HepG2 (cell line): ENCODE data around the gene ADGRG6. TPM values are rescaled to one million over a fixed set of nuclear protein-coding genes. Genes with fewer than 3 reads are reported as not detected.
A peak's percentile ranks its signal among the peaks of the same experiment; 100 is the strongest.

ENCODE experiments used
- DNMT3B ChIP-seq: conservative IDR thresholded peaks from 2 replicates; pipeline ENCODE4 v1.6.1; 2016; ENCODE audit warnings: missing biosample characterization, control low read depth
- DPF2 ChIP-seq: sonication (generic); formaldehyde crosslinking; IDR thresholded peaks from 2 replicates; pipeline ENCODE4 v1.4.0; 2020; ENCODE audit warnings: mild to moderate bottlenecking, low read depth, missing genetic modification reagents, borderline replicate concordance
- ERF ChIP-seq: IDR thresholded peaks from 2 replicates; pipeline ENCODE4 v1.6.1; 2018; ENCODE audit warnings: missing biosample characterization, missing genetic modification reagents
- FIP1L1 ChIP-seq: fragments of 200-400 bp; formaldehyde crosslinking; IDR thresholded peaks from 2 replicates; pipeline ENCODE4 v1.6.1; 2018; ENCODE audit warnings: low read depth, mild to moderate bottlenecking, low read length, moderate library complexity, borderline replicate concordance; ENCODE audit not compliant: insufficient read depth
- GABPA ChIP-seq, 2 experiments: IDR thresholded peaks; 2 replicates each; pipeline ENCODE4 v1.6.1; 2011 to 2016; ENCODE audit warnings: low read depth in 2 of 2, low read length in 1 of 2, missing biosample characterization in 1 of 2, missing genetic modification characterization in 1 of 2
- IRF2 ChIP-seq: IDR thresholded peaks from 2 replicates; pipeline ENCODE4 v1.6.1; 2018; ENCODE audit warnings: missing genetic modification reagents, missing compliant biosample characterization
- MNT ChIP-seq: fragments of 450-650 bp; IDR thresholded peaks from 2 replicates; pipeline ENCODE4 v1.6.1; 2016
- MXD1 ChIP-seq: sonication (generic); formaldehyde crosslinking; IDR thresholded peaks from 2 replicates; pipeline ENCODE4 v1.4.0; 2020; ENCODE audit warnings: mild to moderate bottlenecking, missing genetic modification reagents
- NCOA1 ChIP-seq: sonication (generic); formaldehyde crosslinking; IDR thresholded peaks from 2 replicates; pipeline ENCODE4 v1.9.0; 2021; ENCODE audit warnings: missing genetic modification reagents
- PAXIP1 ChIP-seq: sonication (generic); formaldehyde crosslinking; conservative IDR thresholded peaks from 2 replicates; pipeline ENCODE4 v1.4.0; 2020; ENCODE audit warnings: mild to moderate bottlenecking, missing genetic modification reagents, moderate library complexity
- POLR2AphosphoS2 ChIP-seq: IDR thresholded peaks from 2 replicates; pipeline ENCODE4 v1.6.1; 2011; ENCODE audit warnings: low read depth, low read length, improper control_type of control experiment
- PRDM15 ChIP-seq: sonication (generic); formaldehyde crosslinking; IDR thresholded peaks from 2 replicates; pipeline ENCODE4 v1.4.0; 2020; ENCODE audit warnings: missing genetic modification reagents
- RBAK ChIP-seq: sonication (generic); formaldehyde crosslinking; IDR thresholded peaks from 2 replicates; pipeline ENCODE4 v1.5.1; 2020; ENCODE audit warnings: mild to moderate bottlenecking, missing genetic modification reagents
- SIX4 ChIP-seq: sonication (generic); formaldehyde crosslinking; IDR thresholded peaks from 2 replicates; pipeline ENCODE4 v1.4.0; 2020; ENCODE audit warnings: missing genetic modification reagents
- TEF ChIP-seq: sonication (generic); formaldehyde crosslinking; IDR thresholded peaks from 2 replicates; pipeline ENCODE4 v1.5.0; 2020; ENCODE audit warnings: missing genetic modification reagents
- ZMYM4 ChIP-seq: sonication (generic); formaldehyde crosslinking; IDR thresholded peaks from 2 replicates; pipeline ENCODE4 v1.8.1; 2023; ENCODE audit warnings: mild to moderate bottlenecking, missing genetic modification reagents
- ZNF589 ChIP-seq: sonication (generic); formaldehyde crosslinking; conservative IDR thresholded peaks from 2 replicates; pipeline ENCODE4 v1.8.0; 2022; ENCODE audit warnings: mild to moderate bottlenecking, moderate library complexity, missing genetic modification reagents
- ZNF841 ChIP-seq: sonication (generic); formaldehyde crosslinking; IDR thresholded peaks from 2 replicates; pipeline ENCODE4 v1.8.1; 2023; ENCODE audit warnings: missing genetic modification reagents, borderline replicate concordance
- polyA plus RNA-seq, 8 experiments: library from polyadenylated mRNA; depleted of rRNA in 3 of 8; stranded (reverse) in 7 of 8; unstranded in 1 of 8; fragments of >200 nt; fragmentation: Illumina TruSeq in 4 of 8; extraction: Trizol in 4 of 8; gene quantifications; 2 replicates each; pipeline versions ENCODE4 v1.2.1 to v1.2.3, GENCODE V29; 2011 to 2016; ENCODE audit warnings: low read depth in 4 of 8, missing spikeins in 1 of 8, mixed read lengths in 1 of 8; ENCODE audit not compliant: insufficient read depth in 1 of 8
- total RNA-seq, 5 experiments: library from RNA; depleted of rRNA; stranded (reverse); fragments of >200 nt; fragmentation: Illumina TruSeq; extraction: Trizol; gene quantifications; 2 replicates each; pipeline ENCODE4 v1.2.3, GENCODE V29; 2016; ENCODE audit warnings: low read depth in 1 of 5

ADGRG6 gene
- total and polyA plus RNA-seq, 2 of the 13 experiments (the other 11 are each of a cell fraction or from before 2014, with no cell fraction given), result 129 to 249 TPM

GRCh38 chr6:142279350-142280180 is 22.2 kb upstream of the ADGRG6 start (continued):
- no peak for TF ChIP-seq MXD1
- TF ChIP-seq POLR2AphosphoS2, result no peak
- TF ChIP-seq ERF, result 0 out of 2 replicates have a peak, but pooled peaks have one; percentile 26
- TF ChIP-seq PRDM15 (CRISPR knock-in tag), result no peak
- 0 out of 2 replicates have a peak, but pooled peaks have one; percentile 33 for TF ChIP-seq DNMT3B
- no peak for TF ChIP-seq MNT
- TF ChIP-seq PAXIP1 (CRISPR knock-in tag), result peak; percentile 89
- TF ChIP-seq TEF, result no peak
- TF ChIP-seq RBAK (CRISPR knock-in tag), result no peak
- TF ChIP-seq GABPA (IDR thresholded peaks at IDR 0.05; ENCODE audit: low read depth, low read length), result no peak
- peak; percentile 29; the same call in 1 of the 2 replicates for TF ChIP-seq GABPA (CRISPR knock-in tag; IDR thresholded peaks at IDR 0.05; ENCODE audit: low read depth)
- peak; percentile 44; the same call in 1 of the 2 replicates for TF ChIP-seq NCOA1
- peak; percentile 26; the same call in 1 of the 2 replicates for TF ChIP-seq ZMYM4 (CRISPR knock-in tag)
- no peak for TF ChIP-seq FIP1L1
- no peak for TF ChIP-seq ZNF841 (CRISPR knock-in tag)
- peak; percentile 99 for TF ChIP-seq SIX4
- TF ChIP-seq ZNF589 (CRISPR knock-in tag), result 0 out of 2 replicates have a peak, but pooled peaks have one; percentile 32
- peak; percentile 70; the same call in 1 of the 2 replicates for TF ChIP-seq DPF2 (CRISPR knock-in tag)
- 0 out of 2 replicates have a peak, but pooled peaks have one; percentile 48 for TF ChIP-seq IRF2 (CRISPR knock-in tag)
